HG03095 (cell line): ENCODE results near the gene ST3GAL5.

Source experiments
- ATAC-seq: cut with Tn5 transposase; IDR thresholded peaks from one replicate; pipeline ENCODE4 v1.9.1; 2021; ENCODE audit warnings: moderate library complexity; ENCODE audit not compliant: unreplicated experiment

The ST3GAL5 gene

DNA sequence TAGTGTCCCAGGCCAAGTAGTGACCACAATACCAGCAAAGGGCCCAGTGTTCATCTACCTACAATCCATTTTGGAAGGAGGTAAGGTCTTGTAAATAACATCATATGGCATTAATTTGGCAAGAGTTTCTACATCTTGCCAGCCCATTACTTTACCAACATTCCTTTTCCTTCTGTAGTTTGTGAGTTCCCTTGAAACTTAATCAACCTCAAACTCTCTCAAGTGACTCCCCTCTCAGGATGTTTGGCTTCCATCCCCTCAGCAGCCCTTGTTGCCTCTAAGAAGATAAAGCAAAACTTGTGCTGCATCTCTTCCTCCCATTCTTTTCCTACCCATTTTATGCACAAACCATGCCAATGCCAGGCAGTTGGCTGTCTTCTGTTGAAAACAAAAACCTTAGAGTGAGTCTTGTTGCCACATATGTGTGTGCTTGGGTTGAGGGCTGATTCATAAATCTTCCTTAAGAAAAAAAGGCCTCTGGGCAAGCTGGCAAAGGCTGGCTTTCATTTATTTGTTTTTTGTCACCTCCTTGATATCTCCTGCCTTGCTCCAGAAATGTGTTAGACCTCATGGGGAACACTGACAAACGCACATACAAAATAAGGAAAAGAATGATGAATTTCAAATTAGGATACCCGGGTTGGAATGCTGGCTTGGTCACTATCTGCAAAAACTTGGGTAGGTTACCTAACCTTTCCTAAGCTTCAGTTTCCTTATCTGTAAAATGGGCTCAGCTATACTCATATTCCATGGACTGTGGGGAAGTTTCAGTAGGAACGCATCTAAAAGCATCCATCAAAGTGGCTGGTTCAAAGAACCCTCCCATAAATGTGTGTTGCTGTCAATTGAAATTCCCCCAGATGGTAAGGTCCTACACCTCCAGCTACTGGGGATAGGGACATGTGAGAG lies 29.4 kb upstream of the ST3GAL5 start:
- no peak for ATAC-seq

DNA sequence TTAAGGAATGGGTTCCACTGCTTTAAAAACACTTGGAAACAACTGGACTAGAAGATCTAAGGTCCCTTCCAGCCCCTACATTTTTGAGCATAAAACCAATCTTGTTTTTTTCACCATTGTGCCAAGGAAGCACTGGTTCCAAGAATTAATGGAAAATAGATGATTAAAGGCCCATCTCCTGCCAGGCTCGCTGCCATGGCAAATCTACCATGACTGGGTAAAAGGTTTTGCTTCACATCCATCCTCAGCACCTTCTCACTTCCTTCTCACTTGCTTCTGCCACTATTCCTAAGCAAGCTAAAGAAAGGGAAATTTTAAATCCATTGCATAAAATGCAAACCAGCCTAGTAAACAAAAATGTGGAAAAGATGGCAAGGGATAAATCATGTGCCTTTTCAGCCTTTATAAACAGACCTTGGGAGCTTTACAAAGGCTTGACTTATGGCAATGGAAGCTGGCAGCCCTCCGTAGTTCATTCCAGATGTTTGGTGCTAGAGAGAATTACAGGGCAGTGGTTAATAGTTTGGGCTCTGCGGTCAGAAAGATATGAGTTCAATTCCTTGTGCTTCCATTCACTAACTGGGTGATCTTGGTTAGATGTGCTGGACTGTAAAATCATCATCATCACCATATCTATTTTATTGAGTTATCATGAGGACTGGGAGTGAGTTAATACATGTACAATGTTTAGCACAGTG lies 27.0 kb upstream of the ST3GAL5 start:
- ATAC-seq: no peak

DNA sequence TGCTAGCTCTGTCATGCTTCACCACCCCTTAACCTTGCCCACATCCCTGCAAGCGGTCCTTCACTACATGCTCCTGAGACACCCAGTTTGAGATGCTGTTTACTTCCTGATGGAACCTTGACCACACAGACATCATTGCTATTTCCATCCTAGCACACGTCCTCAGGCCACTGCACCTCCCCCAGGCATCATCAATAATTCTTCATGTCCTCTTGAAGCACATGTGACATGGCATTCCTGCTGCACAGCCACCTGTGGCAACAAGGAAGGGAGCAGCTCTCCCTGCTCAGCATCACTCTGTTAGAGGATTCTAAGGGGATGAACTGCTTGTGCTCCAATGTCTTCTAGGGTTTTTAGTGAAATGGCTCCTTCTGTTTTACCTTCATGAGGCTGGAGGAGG lies 26.1 kb upstream of the ST3GAL5 start:
- no peak for ATAC-seq

GRCh38 chr2:85913884-85914881 lies 25.4 kb upstream of the ST3GAL5 start:
- ATAC-seq: no peak

GRCh38 chr2:85911814-85912692 lies 23.3 kb upstream of the ST3GAL5 start:
- no peak for ATAC-seq

DNA sequence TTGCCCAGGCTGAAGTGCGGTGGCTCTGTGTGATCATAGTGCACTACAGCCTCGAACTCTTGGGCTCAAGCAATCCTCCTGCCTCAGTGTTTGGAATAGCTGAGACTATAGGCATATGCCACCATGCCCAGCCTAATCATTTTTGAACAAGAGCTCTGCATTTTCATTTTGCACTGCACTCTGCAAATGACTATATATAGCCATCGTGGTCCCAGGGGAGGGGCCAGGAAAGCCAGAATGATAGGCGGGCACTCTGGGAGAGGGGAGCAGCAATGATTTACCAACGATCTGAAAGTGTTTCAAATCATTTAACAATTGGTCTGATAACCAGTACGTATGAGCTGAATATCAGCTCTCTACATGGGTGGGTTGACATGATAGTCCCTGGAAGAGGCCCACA lies 22.3 kb upstream of the ST3GAL5 start:
- ATAC-seq: no peak

GRCh38 chr2:85909005-85909404 lies 20.2 kb upstream of the ST3GAL5 start:
- no peak for ATAC-seq

DNA sequence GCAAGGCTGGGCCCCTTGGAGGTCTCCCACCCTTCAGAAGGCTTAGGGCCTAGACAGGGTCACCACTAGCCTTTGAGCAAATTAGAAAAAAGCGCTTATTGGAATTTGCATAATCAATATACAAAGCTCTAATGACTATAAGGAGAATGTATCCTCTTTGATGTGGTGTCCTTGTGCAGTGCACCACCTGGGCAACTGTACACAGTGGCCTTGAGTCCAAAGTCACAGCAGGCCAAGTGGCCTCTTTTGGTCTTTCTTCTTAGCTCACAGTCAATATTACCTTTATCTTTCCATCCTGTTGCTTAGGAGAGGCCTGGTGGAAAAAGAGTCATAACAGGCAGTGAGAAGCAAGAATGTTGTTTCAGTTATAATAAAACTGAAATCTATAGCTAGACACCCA lies 19.7 kb upstream of the ST3GAL5 start:
- no peak for ATAC-seq

DNA sequence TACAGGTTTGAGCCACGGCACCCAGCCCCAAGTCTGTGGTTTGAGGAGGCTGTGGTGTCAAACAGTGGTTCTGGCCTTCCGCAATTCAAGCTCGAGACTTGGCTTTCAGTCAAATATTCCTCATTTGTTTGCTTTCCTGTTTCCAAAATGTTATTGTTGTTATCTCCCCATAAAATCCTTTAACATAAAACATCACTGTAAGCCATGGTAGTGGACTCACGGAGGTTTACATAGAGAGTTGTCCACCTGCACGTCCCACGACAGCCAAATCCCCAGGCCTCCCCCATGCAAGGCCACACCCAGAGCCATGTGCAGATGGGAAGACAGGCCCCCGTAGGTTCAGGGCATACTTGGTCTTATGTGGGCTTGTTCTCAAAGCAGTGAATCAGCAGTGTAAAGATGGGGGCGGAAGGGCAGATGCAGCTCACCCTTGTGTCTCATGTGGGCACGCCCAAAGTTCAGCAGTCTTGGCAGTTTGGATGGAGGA lies 18.9 kb upstream of the ST3GAL5 start:
- no peak for ATAC-seq

DNA sequence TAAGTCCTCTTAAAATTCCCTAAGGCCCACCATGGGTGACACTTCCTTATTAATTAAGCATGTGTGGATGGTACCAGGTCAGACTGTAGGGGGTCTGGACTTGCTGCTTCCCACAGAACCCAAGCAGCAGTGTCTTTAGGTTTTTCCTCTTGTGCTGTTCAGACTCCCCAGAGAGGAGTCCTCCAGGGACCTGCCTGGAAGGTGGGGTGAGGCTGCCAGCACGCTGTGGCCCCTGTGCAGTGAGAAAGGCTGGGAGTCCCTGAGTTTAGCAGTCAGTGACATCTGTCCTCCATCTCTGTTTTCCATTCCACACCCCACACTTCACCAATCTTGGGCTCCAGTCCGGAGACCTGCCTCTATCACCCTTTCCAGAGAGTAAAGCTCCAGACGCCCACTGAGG lies 18.0 kb upstream of the ST3GAL5 start:
- ATAC-seq: no peak

DNA sequence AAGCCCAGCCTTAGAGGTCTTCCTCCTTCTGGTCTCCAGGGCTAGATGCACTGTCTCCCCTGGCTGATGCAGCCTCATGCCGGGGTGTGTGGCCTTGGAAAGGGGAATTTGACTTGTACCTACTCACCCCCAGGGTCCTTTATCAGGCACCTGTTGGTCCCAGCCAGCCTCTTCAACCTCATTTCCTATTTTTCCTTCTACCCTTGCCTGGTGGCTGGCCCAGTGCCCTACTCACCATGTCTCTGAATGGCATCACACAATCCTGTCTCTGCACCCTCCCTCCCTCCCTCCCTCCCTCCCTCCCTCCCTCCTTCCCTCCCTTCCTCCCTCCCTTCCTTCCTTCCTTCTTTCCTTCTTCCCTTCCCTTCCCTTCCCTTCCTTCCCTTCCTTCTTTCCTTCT lies 17.1 kb upstream of the ST3GAL5 start:
- ATAC-seq: no peak

DNA sequence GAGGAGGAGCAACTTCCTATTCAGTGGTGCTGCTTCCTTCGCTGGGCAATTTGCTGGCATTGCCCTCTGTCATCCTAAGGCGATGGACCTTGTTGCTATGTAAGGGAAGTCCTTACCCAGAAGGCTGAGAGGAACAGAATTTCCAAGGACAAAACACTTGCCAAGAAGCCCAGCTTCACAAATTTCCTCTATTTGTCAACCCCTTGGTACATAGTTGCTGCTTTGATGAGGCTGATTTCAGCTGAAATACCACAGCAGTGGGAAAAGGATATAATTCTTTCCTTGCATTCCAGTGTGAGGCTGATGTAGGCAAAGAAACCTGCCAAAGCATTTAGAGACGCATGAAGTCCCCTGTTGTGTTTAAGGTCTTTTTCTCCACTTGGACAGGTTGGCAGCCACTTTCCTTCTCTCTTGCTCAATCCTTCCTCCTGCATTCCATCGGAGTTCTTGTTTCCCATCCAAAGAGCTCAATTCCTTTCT lies 16.4 kb upstream of the ST3GAL5 start:
- no peak for ATAC-seq

GRCh38 chr2:85903849-85904248 lies 15.1 kb upstream of the ST3GAL5 start:
- ATAC-seq: no peak

- no peak for ATAC-seq
Measured at GRCh38 chr2:85902496-85902895, 13.7 kb upstream of the ST3GAL5 start.

GRCh38 chr2:85901155-85901554 lies 12.4 kb upstream of the ST3GAL5 start:
- no peak for ATAC-seq

- no peak for ATAC-seq
Measured at GRCh38 chr2:85900366-85900765, 11.6 kb upstream of the ST3GAL5 start.

DNA sequence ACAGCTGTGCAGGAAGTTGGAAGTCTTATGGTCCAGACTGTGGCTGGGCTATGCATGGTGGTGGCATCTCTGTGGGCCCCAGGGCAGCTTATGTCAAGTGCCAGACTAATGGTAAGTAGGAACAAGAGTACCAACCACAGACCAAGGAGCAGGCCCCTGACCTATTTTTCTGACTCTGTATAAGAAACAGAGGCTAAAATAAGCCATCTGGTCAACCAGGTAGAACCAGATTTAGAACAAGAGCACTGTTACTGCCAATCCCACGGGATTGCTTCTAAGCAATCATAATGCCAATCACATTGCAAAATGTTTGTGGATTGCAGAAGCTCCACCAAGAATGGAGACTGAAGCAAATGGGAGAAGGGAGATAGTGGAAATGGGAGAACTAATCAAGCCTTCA lies 11.1 kb upstream of the ST3GAL5 start:
- no peak for ATAC-seq

DNA sequence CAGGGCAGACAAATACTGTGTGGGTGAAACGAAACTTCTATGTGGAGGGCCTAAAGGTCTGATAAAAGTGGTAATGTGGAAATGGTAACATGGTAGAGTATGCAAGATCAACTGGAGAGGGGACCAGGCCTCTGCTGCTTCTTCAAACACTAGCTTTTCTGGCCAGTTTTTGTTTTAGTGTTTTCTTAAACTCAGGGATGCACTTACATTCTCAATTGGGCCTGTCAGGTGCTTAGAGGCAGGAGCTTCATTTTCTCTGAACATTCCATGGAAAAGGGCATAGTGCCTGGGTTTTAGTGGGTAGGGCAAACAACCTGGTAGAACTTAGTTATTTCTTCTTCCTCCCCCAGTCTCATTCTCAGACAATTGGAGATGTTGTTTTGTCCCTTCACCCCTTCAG lies 10.5 kb upstream of the ST3GAL5 start:
- no peak for ATAC-seq

- ATAC-seq: no peak
Measured at GRCh38 chr2:85898881-85899280, 10.1 kb upstream of the ST3GAL5 start.
